Prostate gland (tissue), 2 donors: Measurements from ENCODE around the gene KCNN3. TPM values are rescaled to one million over a fixed set of nuclear protein-coding genes. Genes with fewer than 3 reads are reported as not detected.

ENCODE experiments used
- DNase-seq: peaks from one replicate; pipeline ENCODE4 v3.0.0-alpha.2; 2019; ENCODE audit warnings: low spot score
- H3K27ac ChIP-seq, 2 donors: fragments of 200-600 bp; sonication (generic); 2 replicates each; pipeline ENCODE4 v1.5.1; 2017 to 2019
- H3K27me3 ChIP-seq: fragments of 200-600 bp; sonication (generic); replicated peaks from 2 replicates; pipeline ENCODE4 v1.5.1; 2019; ENCODE audit not compliant: insufficient read depth
- H3K36me3 ChIP-seq, 2 donors: fragments of 200-600 bp; sonication (generic); 1 replicate in 1 of 2; 2 replicates in 1 of 2; pipeline versions ENCODE4 v1.5.1 to v1.8.1; 2017 to 2019
- H3K4me1 ChIP-seq: fragments of 200-600 bp; sonication (generic); replicated peaks from 2 replicates; pipeline ENCODE4 v1.5.1; 2019
- H3K4me3 ChIP-seq, 2 donors: fragments of 200-600 bp; sonication (generic); 2 replicates each; pipeline ENCODE4 v1.5.1; 2017 to 2019
- H3K9me3 ChIP-seq: fragments of 200-600 bp; sonication (generic); 2 replicates; pipeline ENCODE4 v1.5.1; 2017
- CTCF ChIP-seq, 4 experiments: fragments of 200-600 bp in 2 of 4; fragments of 450-650 bp in 2 of 4; sonication (generic) in 2 of 4; IDR thresholded peaks; 1 replicate in 3 of 4; 2 replicates in 1 of 4; pipeline ENCODE4 v1.5.1; 2016 to 2019; ENCODE audit warnings: antibody characterized with exemption in 4 of 4, mild to moderate bottlenecking in 2 of 4, moderate library complexity in 2 of 4
- POLR2A ChIP-seq: fragments of 450-650 bp; IDR thresholded peaks from one replicate; pipeline ENCODE4 v1.6.1; 2016; ENCODE audit warnings: antibody characterized with exemption, mild to moderate bottlenecking
- POLR2AphosphoS5 ChIP-seq: sonication (generic); formaldehyde crosslinking; IDR thresholded peaks from one replicate; pipeline ENCODE4 v1.6.1; 2017; ENCODE audit warnings: antibody characterized with exemption
- WGBS: methylation state at CpG from one replicate; pipeline ENCODE4 v1.1.5; 2018; 5-methylcytosine and 5-hydroxymethylcytosine counted together
- intact Hi-C: fragments of 100-400 bp; cut with DNase I; formaldehyde crosslinking; loops from one replicate; pipeline ENCODE4 v1.14.2; 2022
- total RNA-seq, 2 donors: library from RNA; depleted of rRNA; stranded (reverse); fragments of >200 nt; gene quantifications; one replicate each; pipeline ENCODE4 v1.1.0, GENCODE V29; 2016

The KCNN3 gene
- total RNA-seq, 2 donors from 2014 or later, result 1.2 to 3.0 TPM

- H3K36me3 ChIP-seq, result no peaks in the 10 kb centered on the region
- WGBS, result 75% methylated on average over 6 of the region's 6 CpGs
- H3K4me1 ChIP-seq, result no peaks in the 10 kb centered on the region
- H3K27me3 ChIP-seq, result no peaks in the 10 kb centered on the region
- no peak overlapping the region for H3K27ac ChIP-seq
- no peaks in the 10 kb centered on the region for H3K9me3 ChIP-seq
- intact Hi-C loops, result no loop called here
- DNase-seq, result no peak
- no peak for TF ChIP-seq CTCF (IDR thresholded peaks at IDR 0.05)
- TF ChIP-seq POLR2AphosphoS5, result no peak
- no peak for TF ChIP-seq POLR2A
- no peak overlapping the region for H3K4me3 ChIP-seq
Observed at GRCh38 chr1:154855186-154855851, 14.8 kb downstream of the KCNN3 start.

- H3K27me3 ChIP-seq, result no peaks in the 10 kb centered on the region
- no peak for TF ChIP-seq POLR2A
- no peak for TF ChIP-seq CTCF (IDR thresholded peaks at IDR 0.05)
- no peak for TF ChIP-seq POLR2AphosphoS5
- intact Hi-C loops, result no loop called here
- H3K27ac ChIP-seq, result no peak overlapping the region
- H3K4me3 ChIP-seq, result no peak overlapping the region
- H3K36me3 ChIP-seq, result no peaks in the 10 kb centered on the region
- no peaks in the 10 kb centered on the region for H3K9me3 ChIP-seq
- H3K4me1 ChIP-seq, result no peaks in the 10 kb centered on the region
- DNase-seq, result no peak
- WGBS, result 90% methylated on average over 3 of the region's 3 CpGs
Observed at GRCh38 chr1:154852845-154853244, 17.2 kb downstream of the KCNN3 start.

GRCh38 chr1:154851392-154852177, 18.5 kb downstream of the KCNN3 start:
- Histone ChIP-seq H3K4me3 (no peak overlapping the region), H3K9me3 (no peaks in the 10 kb centered on the region), H3K36me3 (no peaks in the 10 kb centered on the region), H3K27me3 (no peaks in the 10 kb centered on the region), H3K27ac (no peak overlapping the region), H3K4me1 (no peaks in the 10 kb centered on the region)
- DNase-seq, result no peak
- TF ChIP-seq CTCF (IDR thresholded peaks at IDR 0.05) (no peak), POLR2A (no peak)
- intact Hi-C loops, result no loop called here
- WGBS, result 82% methylated on average over 9 of the region's 9 CpGs

GRCh38 chr1:154849645-154850131, 20.4 kb downstream of the KCNN3 start:
- H3K4me1 ChIP-seq, result no peaks in the 10 kb centered on the region
- no peak for DNase-seq
- 97% methylated on average over 6 of the region's 6 CpGs for WGBS
- H3K27me3 ChIP-seq, result no peaks in the 10 kb centered on the region
- H3K4me3 ChIP-seq, result no peak overlapping the region
- H3K9me3 ChIP-seq, result no peaks in the 10 kb centered on the region
- TF ChIP-seq POLR2AphosphoS5, result no peak
- no peak for TF ChIP-seq POLR2A
- intact Hi-C loops, result no loop called here
- no peak overlapping the region for H3K27ac ChIP-seq
- H3K36me3 ChIP-seq, result no peaks in the 10 kb centered on the region

- no peaks in the 10 kb centered on the region for H3K9me3 ChIP-seq
- intact Hi-C loops, result no loop called here
- no peaks in the 10 kb centered on the region for H3K27me3 ChIP-seq
- no peaks in the 10 kb centered on the region for H3K4me1 ChIP-seq
- DNase-seq, result no peak
- WGBS, result 69% methylated on average over 4 of the region's 4 CpGs
- H3K36me3 ChIP-seq, result no peaks in the 10 kb centered on the region
- TF ChIP-seq CTCF (IDR thresholded peaks at IDR 0.05), result no peak
- no peak for TF ChIP-seq POLR2AphosphoS5
- no peak for TF ChIP-seq POLR2A
- H3K27ac ChIP-seq, result no peak overlapping the region
- H3K4me3 ChIP-seq, result no peak overlapping the region
Observed at GRCh38 chr1:154848983-154849382, 21.1 kb downstream of the KCNN3 start.
